Stimulated activated CD8-positive, alpha-beta memory T cell treated with anti-CD3 and anti-CD28 coated beads, Interleukin-4, amount 100 ng/mL, for 4 hours (primary cell): ENCODE results near the gene SNCB.
"Not testable (repeated sequence)": the region's sequence is repeated elsewhere in the genome, so short reads cannot be mapped to it uniquely, and the experiment has no call there.

Experiments used
- DNase-seq, 2 donors: peaks; one replicate each; pipeline ENCODE4 v3.0.0-alpha.2; 2020; ENCODE audit warnings: low read depth in 2 of 2, low spot score in 1 of 2

SNCB gene

GRCh38 chr5:176603091-176603490 is 27.2 kb downstream of the SNCB start:
- no peak for DNase-seq

- DNase-seq = no peak
Observed at GRCh38 chr5:176601901-176602482, 28.3 kb downstream of the SNCB start.

- not testable (repeated sequence) for DNase-seq
Observed at GRCh38 chr5:176599749-176600430, 30.4 kb downstream of the SNCB start.

- no peak for DNase-seq
Observed at GRCh38 chr5:176597417-176598389, 32.6 kb downstream of the SNCB start.

- peak in 1 of 2 donors; percentile 54 for DNase-seq
Observed at GRCh38 chr5:176596689-176597416, 33.5 kb downstream of the SNCB start.

- DNase-seq = no peak
Observed at GRCh38 chr5:176596069-176596644, 34.2 kb downstream of the SNCB start.

GRCh38 chr5:176595386-176595943 is 34.9 kb downstream of the SNCB start:
- no peak for DNase-seq

- DNase-seq = no peak
Observed at GRCh38 chr5:176594554-176594953, 35.8 kb downstream of the SNCB start.

- DNase-seq = no peak
Observed at GRCh38 chr5:176593273-176593869, 37.0 kb downstream of the SNCB start.

GRCh38 chr5:176592573-176592972 is 37.8 kb downstream of the SNCB start:
- no peak for DNase-seq

- DNase-seq = not testable (repeated sequence)
Observed at GRCh38 chr5:176591667-176592066, 38.7 kb downstream of the SNCB start.

GRCh38 chr5:176590035-176590717 is 40.2 kb downstream of the SNCB start:
- DNase-seq = no peak

- DNase-seq = no peak
Observed at GRCh38 chr5:176589039-176589769, 41.1 kb downstream of the SNCB start.

GRCh38 chr5:176588297-176588696 is 42.0 kb downstream of the SNCB start:
- no peak for DNase-seq

GRCh38 chr5:176587398-176587797 is 42.9 kb downstream of the SNCB start:
- DNase-seq = no peak

- DNase-seq = no peak
Observed at GRCh38 chr5:176583076-176583475, 47.3 kb downstream of the SNCB start.

GRCh38 chr5:176581361-176581760 is 49.0 kb downstream of the SNCB start:
- DNase-seq = no peak

- DNase-seq = no peak
Observed at GRCh38 chr5:176579323-176579722, 51.0 kb downstream of the SNCB start.

GRCh38 chr5:176578391-176578808 is 51.9 kb downstream of the SNCB start:
- DNase-seq = no peak
